ENCODE measurements around the gene F12.

GRCh38 chr5:177449140-177450061 is 40.0 kb upstream of the F12 start:
- TF ChIP-seq, protein P1, sequence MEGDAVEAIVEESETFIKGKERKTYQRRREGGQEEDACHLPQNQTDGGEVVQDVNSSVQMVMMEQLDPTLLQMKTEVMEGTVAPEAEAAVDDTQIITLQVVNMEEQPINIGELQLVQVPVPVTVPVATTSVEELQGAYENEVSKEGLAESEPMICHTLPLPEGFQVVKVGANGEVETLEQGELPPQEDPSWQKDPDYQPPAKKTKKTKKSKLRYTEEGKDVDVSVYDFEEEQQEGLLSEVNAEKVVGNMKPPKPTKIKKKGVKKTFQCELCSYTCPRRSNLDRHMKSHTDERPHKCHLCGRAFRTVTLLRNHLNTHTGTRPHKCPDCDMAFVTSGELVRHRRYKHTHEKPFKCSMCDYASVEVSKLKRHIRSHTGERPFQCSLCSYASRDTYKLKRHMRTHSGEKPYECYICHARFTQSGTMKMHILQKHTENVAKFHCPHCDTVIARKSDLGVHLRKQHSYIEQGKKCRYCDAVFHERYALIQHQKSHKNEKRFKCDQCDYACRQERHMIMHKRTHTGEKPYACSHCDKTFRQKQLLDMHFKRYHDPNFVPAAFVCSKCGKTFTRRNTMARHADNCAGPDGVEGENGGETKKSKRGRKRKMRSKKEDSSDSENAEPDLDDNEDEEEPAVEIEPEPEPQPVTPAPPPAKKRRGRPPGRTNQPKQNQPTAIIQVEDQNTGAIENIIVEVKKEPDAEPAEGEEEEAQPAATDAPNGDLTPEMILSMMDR (IDR thresholded peaks at IDR 0.05 in 4 of 5, conservative IDR thresholded peaks at IDR 0.05 in 1 of 5) = no peak
- no peak for TF ChIP-seq POLR2A (IDR thresholded peaks at IDR 0.05)

Measured in gastrocnemius medialis (tissue), 4 donors.